Measurements from ENCODE around the gene ZC3H15.

The ZC3H15 gene

DNA sequence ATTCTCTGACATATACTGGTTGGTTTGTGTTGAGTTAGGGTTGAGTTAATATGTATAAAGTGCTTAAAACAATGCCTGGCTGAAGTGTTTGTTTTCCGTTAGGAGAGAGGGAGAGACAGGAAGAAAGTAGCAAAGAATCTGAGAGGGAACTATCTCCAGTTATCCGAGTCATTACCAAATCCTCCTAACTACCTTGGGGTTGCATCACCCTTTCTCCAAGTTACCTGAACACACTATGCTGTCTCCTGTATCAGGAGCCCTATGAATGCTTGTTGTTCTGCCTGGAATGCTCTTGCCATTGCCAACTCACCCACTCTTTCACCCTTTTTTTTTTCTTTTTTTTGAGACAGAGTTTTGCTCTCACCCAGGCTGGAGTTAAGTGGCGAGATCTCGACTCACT, 55.9 kb downstream of the ZC3H15 start:
- no peak for DNase-seq (ENCODE audit: low read depth in 2 of 2)

DNA sequence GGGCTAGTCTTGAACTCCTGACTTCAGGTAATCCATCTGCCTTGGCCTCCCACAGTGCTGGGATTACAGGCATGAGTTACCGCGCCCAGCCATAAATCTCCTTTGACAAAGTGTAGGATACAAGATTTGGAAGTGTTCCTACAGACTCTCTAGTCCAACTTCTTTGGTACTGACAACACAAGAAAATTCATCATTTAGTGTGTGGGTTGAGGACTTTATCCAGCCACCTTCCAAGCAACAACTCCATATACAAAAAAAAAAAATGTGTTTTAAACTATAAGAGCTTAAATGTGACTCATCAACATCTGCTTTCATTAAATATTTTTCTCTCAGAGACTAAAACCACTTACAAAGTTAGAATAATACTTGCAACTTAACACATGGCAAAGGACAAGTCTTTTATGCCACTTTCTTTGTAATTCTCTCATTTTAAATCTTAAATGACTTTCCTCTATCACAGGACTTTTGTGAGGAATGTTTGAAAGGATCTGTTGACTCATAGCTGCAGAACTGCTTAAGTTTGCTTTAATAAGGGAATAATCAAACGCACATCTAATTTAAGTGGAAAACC, 57.6 kb downstream of the ZC3H15 start:
- no peak for DNase-seq (ENCODE audit: low read depth in 2 of 2)

DNA sequence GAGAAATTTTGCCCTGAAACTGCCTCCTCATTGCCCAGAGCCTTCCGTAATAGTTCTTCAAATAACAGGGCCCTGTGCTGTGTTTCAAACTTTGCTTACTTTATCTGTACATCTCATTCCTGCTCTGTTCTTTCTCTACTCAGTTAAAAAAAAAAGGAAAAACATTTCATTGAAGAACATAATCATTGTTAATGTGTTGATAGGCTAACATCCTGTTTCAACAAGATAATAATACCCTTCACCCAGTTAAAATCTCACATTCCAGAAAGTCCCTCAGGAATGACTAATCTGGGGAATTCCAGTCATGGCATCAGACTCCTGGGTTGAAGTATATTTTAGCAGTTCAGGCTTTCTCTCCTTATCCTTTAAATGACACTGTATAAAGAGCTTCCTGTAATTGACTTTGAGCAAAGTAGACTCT, 58.2 kb downstream of the ZC3H15 start:
- no peak for DNase-seq (ENCODE audit: low read depth in 2 of 2)

DNA sequence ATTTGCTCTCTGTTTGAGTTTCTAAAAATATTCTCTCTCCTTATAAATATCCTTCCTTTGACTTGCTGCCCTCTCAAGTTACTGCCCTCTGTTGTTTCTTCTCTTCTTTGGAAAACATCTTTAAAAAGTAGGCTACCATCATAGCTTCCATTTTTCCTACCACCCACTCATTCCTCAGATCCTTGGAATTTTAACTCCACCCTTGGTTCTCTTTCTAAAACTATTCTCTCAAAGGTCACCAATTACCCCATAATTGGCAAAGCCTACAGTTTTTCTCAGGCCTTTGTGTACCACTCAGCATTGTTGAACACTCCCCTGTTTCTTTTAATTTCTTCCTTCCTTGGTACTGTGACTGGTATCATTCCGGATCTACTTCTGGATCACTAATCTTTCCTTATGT, 60.8 kb downstream of the ZC3H15 start:
- DNase-seq (ENCODE audit: low read depth in 2 of 2) = no peak

DNA sequence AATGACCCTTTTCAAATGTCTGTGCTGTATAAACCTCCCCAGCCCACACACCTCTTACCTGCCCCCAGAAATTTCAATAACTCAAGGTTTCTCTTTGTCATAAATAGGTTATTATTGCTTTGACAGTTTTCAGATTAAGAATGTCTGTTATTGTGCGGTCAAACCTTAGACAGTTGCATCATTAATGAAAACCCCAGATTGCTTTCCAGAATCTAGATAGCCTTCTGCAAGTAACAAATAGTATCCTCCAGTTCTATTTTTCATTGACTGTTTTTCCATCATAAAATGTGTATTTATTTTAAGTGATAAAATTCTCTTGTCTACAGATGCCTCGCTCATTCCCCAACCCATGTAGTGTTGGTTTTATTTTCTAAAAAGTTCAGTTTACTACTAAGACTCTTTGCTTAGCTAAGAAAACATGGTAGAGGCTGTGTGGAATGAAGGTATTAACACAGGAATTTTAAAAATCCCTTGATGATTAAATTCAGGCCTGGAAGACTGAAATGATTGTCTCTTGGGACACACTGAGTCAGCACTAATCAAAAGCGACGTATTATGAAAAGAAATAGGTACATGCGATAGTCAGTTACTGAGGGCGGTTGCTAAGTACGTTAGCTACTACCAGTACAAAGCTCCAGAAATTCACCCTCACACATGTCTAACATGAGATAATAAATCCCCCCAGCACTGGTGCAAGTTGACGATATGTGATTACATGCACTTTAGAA, 65.4 kb downstream of the ZC3H15 start:
- no peak for DNase-seq (ENCODE audit: low read depth in 2 of 2)

DNA sequence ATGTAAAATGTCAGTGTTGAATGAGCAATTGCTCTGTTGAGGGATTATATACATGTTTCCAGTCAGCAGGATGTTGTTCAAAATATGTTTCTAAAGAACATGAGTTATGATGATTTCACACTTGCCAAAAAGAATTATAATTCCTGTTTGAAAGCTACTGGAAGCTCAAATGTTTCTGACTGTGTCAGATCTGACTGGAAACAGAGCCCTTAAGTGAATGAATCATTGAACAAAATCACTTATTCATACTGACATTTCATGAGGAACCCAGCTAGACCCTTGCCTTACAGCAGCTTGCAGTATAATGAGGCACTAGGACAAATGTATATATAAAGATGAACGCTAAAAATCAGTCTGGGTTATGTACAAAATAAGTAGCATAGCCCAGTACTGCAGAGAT, 68.4 kb downstream of the ZC3H15 start:
- DNase-seq (ENCODE audit: low read depth in 2 of 2) = no peak

DNA sequence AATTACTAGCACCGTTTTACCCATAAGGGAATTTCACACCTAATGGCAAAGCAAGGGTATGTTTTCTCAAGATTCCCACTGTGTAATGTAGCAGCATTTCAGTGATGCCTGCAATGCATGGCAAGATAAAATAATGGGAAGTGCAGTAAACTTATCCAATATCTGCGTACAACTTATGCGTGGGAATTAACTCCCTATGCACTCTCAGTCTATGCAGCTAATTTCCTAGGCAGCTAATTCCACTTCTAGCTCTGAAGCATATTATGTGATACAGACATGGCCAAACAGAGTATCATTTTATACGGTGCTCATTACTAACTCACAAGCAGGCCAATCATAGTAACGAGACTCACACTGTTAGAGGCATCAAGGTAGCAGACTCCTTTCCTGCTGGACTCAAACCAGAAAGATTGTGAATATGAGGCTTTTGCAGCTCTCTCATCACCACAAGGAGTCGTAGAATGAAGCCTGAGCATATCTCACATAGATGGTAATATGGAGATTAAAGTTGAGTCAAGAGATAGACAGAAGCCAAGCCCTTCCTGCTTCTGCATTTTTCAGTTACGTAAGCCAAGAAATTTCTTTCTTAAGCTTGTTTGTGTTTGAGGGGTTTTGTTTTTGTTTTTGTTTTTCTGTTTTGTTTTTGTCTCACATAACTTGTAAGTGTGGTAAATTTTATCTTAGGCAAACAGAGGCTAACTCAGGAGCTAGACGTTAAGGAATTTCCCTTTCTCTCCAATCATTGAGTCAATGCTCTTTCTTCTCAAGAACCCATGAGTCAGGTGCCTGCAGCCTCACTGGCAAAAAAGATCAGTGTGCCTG, 69.0 kb downstream of the ZC3H15 start:
- no peak for DNase-seq (ENCODE audit: low read depth in 2 of 2)

DNA sequence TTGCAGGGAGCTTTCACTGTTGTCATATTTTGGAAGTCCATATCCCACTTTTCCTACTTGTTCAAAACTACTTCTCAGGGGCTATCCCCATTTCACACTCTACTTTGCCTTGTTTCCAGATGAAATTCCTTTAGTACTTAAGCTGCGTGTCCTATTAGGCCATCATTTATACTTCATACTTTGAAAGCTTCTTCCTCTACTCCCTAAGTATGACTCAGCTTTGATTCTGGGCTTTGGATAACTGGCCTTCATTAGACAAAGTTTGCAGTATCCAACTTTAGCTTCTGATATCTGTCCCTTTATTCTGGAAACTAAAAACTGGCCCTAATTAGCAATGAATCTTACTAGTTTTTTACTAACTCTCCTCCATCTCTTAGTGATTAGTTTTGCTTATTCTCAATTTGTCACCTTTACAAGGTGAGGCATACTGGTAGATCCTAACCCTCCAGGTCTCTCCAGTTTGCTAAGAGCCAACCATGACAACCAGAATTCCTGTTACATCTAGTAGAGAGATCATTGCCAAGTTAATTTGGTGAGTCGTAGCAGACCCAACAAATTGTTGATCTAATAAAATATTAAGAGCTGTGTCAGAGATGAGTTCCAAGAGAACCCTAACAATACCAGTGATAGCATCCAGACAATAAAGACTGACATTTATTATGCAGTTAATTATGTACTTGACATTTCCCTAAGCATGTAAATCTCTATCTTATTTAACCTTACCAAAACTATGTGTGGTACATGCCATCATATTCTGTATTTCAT, 72.6 kb downstream of the ZC3H15 start:
- no peak for DNase-seq (ENCODE audit: low read depth in 2 of 2)
